Measurements from ENCODE around the gene MIB2. TPM values are rescaled to one million over a fixed set of nuclear protein-coding genes. Genes with fewer than 3 reads are reported as not detected.

The MIB2 gene
- total and polyA plus RNA-seq, 10 of the 15 experiments (the other 5 are each of a cell fraction or from before 2014, with no cell fraction given): 0.42 to 26.8 (median 10.9) TPM; not detected in 1

DNA sequence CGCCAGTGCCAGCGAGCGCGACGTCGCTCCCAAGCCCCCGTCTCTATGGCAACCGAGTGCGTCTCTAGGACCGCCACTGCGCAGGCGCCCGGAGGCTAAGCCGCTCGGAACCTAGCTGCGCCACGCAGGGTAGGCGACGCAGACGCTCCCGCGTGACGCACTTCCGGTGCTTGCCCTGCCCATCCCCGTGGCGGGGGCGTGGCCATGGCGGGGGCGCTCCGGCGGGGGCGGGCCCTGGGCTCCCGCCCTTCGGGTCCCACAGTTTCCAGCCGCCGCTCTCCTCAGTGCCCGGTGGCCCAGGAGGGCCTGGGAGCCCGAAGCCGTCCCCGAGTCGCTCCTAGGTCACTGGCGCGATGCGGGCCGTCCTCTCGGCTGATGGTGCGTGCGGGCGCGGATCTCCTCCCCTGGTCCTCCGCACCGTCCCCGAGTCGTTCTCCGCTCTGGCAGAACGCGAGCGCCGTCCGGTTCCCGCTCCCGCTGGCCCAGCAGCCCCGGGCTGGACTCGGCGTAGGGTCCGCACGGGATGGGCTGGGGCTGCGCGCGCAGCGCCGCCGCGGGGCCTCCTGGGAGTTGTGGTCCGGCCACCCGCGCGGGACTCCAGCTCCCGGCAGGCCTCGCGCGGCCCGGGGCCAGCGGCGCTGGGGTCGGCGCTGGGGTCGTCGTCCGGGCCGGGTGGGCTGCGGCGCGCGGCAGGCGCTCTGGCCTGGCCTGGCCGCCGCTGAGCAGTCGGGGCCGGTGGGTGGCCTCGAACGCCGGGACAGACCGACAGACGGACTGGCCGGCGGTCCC, at the start of gene MIB2 (continued):
- TF ChIP-seq TCF3 (IDR thresholded peaks at IDR 0.05; ENCODE audit: borderline replicate concordance, insufficient read depth, low read depth, low read length) (0 out of 2 replicates have a peak, but pooled peaks have one; percentile 7), MYB (IDR thresholded peaks at IDR 0.05; ENCODE audit: borderline replicate concordance, low read depth, low read length) (no peak), SREBF1 (IDR thresholded peaks at IDR 0.05; ENCODE audit: low read length) (no peak), RCOR1 (conservative IDR thresholded peaks at IDR 0.05; ENCODE audit: low read depth, low read length) (no peak), MEF2B (IDR thresholded peaks at IDR 0.05; ENCODE audit: partially characterized antibody, poor library complexity, severe bottlenecking) (no peak), NR2F1 (conservative IDR thresholded peaks at IDR 0.05) (peak; percentile 94), IKZF2 (IDR thresholded peaks at IDR 0.05) (no peak), SMARCA5 (IDR thresholded peaks at IDR 0.05) (peak; percentile 100), MTA3 (IDR thresholded peaks at IDR 0.05; ENCODE audit: borderline replicate concordance, low read length) (no peak), PML (IDR thresholded peaks at IDR 0.05; ENCODE audit: low read length) (no peak), SP1 (IDR thresholded peaks at IDR 0.05; ENCODE audit: low read depth, low read length) (peak; percentile 86), CREM (IDR thresholded peaks at IDR 0.05; ENCODE audit: low read depth) (peak; percentile 98), SIN3A (IDR thresholded peaks at IDR 0.05; ENCODE audit: low read depth, low read length) (peak; percentile 88; the same call in 1 of the 2 replicates), MTA2 (IDR thresholded peaks at IDR 0.05; ENCODE audit: low read depth) (no peak), JUNB (IDR thresholded peaks at IDR 0.05) (no peak), JUND (IDR thresholded peaks at IDR 0.05; ENCODE audit: low read depth, low read length) (0 out of 2 replicates have a peak, but pooled peaks have one; percentile 10), KAT2A (conservative IDR thresholded peaks at IDR 0.05; ENCODE audit: control insufficient read depth, low read depth, low read length) (no peak), HCFC1 (IDR thresholded peaks at IDR 0.05; ENCODE audit: low read length) (peak; percentile 82)
- TF ChIP-seq, protein P1, sequence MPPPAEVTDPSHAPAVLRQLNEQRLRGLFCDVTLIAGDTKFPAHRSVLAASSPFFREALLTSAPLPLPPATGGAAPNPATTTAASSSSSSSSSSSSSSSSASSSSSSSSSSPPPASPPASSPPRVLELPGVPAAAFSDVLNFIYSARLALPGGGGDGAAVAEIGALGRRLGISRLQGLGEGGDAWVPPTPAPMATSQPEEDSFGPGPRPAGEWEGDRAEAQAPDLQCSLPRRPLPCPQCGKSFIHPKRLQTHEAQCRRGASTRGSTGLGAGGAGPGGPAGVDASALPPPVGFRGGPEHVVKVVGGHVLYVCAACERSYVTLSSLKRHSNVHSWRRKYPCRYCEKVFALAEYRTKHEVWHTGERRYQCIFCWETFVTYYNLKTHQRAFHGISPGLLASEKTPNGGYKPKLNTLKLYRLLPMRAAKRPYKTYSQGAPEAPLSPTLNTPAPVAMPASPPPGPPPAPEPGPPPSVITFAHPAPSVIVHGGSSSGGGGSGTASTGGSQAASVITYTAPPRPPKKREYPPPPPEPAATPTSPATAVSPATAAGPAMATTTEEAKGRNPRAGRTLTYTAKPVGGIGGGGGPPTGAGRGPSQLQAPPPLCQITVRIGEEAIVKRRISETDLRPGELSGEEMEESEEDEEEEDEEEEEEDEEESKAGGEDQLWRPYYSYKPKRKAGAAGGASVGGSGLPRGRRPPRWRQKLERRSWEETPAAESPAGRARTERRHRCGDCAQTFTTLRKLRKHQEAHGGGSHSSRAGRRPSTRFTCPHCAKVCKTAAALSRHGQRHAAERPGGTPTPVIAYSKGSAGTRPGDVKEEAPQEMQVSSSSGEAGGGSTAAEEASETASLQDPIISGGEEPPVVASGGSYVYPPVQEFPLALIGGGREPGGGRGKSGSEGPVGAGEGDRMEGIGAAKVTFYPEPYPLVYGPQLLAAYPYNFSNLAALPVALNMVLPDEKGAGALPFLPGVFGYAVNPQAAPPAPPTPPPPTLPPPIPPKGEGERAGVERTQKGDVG (CRISPR knock-in tag; IDR thresholded peaks at IDR 0.05): no peak
- TF ChIP-seq, protein P2, sequence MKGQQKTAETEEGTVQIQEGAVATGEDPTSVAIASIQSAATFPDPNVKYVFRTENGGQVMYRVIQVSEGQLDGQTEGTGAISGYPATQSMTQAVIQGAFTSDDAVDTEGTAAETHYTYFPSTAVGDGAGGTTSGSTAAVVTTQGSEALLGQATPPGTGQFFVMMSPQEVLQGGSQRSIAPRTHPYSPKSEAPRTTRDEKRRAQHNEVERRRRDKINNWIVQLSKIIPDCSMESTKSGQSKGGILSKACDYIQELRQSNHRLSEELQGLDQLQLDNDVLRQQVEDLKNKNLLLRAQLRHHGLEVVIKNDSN (IDR thresholded peaks at IDR 0.05; ENCODE audit: borderline replicate concordance, extremely low read length, insufficient read depth, low read depth, low read length): peak; percentile 14
- TF ChIP-seq, protein P3, sequence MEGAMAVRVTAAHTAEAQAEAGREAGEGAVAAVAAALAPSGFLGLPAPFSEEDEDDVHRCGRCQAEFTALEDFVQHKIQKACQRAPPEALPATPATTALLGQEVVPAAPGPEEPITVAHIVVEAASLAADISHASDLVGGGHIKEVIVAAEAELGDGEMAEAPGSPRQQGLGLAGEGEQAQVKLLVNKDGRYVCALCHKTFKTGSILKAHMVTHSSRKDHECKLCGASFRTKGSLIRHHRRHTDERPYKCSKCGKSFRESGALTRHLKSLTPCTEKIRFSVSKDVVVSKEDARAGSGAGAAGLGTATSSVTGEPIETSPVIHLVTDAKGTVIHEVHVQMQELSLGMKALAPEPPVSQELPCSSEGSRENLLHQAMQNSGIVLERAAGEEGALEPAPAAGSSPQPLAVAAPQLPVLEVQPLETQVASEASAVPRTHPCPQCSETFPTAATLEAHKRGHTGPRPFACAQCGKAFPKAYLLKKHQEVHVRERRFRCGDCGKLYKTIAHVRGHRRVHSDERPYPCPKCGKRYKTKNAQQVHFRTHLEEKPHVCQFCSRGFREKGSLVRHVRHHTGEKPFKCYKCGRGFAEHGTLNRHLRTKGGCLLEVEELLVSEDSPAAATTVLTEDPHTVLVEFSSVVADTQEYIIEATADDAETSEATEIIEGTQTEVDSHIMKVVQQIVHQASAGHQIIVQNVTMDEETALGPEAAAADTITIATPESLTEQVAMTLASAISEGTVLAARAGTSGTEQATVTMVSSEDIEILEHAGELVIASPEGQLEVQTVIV (IDR thresholded peaks at IDR 0.05; ENCODE audit: borderline replicate concordance, partially characterized antibody): peak; percentile 40
